ENCODE data around the gene RDX. TPM values are rescaled to one million over a fixed set of nuclear protein-coding genes. Genes with fewer than 3 reads are reported as not detected.

RDX gene
- polyA plus RNA-seq, 2 of the 4 experiments (the other 2 are of a cell fraction) = 158 to 183 TPM

GRCh38 chr11:110242746-110243145 lies 53.7 kb downstream of the RDX start:
- DNase-seq (ENCODE audit: low read depth in 1 of 2, low spot score in 1 of 2) = no peak

DNA sequence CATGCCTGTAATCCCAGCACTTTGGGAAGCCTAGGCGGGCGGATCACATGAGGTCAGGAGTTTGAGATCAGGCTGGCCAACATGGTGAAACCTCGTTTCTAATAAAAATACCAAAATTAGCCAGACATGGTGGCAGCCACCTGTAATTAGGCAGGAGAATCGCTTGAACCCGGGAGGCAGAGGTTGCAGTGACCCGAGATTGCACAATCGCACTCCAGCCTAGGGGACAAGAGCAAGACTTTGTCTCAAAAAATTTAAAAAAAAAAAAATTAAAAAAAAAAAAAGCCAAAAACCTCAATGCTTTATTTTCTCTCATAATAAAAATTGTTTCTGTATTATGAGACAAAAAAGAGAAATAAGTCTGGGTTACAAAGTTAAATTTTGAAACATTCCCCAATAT lies 54.2 kb downstream of the RDX start:
- CTCF ChIA-PET = interaction anchor here (0.9 to 1.1 kb wide), 2 partner anchors 13 to 41 kb away, joined by 3 to 4 read pairs; no protein-coding TSS in a partner anchor

More at GRCh38 chr11:110242746-110243145, 53.7 kb downstream of the RDX start:
- ChIA-PET POLR2A (interaction anchor here (0.7 kb wide), 1 partner anchor 13 kb away, joined by 6 read pairs; no protein-coding TSS in a partner anchor), CTCF (interaction anchor here (0.9 kb wide), 1 partner anchor 41 kb away, joined by 4 read pairs; no protein-coding TSS in a partner anchor)
- H3K4me1 ChIP-seq = no peaks in the 10 kb centered on the region; the same call in 2 of the 3 replicates
- no peak overlapping the region for H3K4me2 ChIP-seq
- ATAC-seq (no peak), FAIRE-seq (no peak)
- H3K9me3 ChIP-seq = no peaks in the 10 kb centered on the region
- TF ChIP-seq JUN (IDR thresholded peaks at IDR 0.05) (no peak), RARB (CRISPR knock-in tag; IDR thresholded peaks at IDR 0.05) (no peak), USF2 (IDR thresholded peaks at IDR 0.05) (no peak), RNF2 (IDR thresholded peaks at IDR 0.05; ENCODE audit: borderline replicate concordance, low read depth) (no peak)
- H3K4me3 ChIP-seq = no peak overlapping the region
- H3K27ac ChIP-seq = no peak overlapping the region

GRCh38 chr11:110235966-110236365 lies 60.4 kb downstream of the RDX start:
- no peak overlapping the region for H3K4me2 ChIP-seq
- FAIRE-seq (no peak), ATAC-seq (no peak), DNase-seq (ENCODE audit: low read depth in 1 of 2, low spot score in 1 of 2) (no peak)
- no peak overlapping the region for H3K4me3 ChIP-seq
- TF ChIP-seq GATA3 (IDR thresholded peaks at IDR 0.05; ENCODE audit: borderline replicate concordance) (no peak), ESRRA (IDR thresholded peaks at IDR 0.05; ENCODE audit: borderline replicate concordance, low read length) (no peak), HOXB13 (CRISPR knock-in tag; IDR thresholded peaks at IDR 0.05; ENCODE audit: low read depth) (no peak)
- CTCF ChIA-PET = interaction anchor here (1.2 to 1.5 kb wide), 2 partner anchors 13 to 35 kb away, joined by 4 to 6 read pairs; no protein-coding TSS in a partner anchor
- peaks cover 18% of the 10 kb centered on the region; the same call in 2 of the 3 replicates for H3K4me1 ChIP-seq
- no peak overlapping the region for H3K27ac ChIP-seq
- H3K9me3 ChIP-seq = no peaks in the 10 kb centered on the region
- POLR2A ChIA-PET = no interaction called here
- WGBS (ENCODE audit: missing lambda C conversion rate) = 89% methylated on average over 1 of the region's 1 CpG

More for the DNA sequence above, 54.2 kb downstream of the RDX start:
- POLR2A ChIA-PET = interaction anchor here (0.7 kb wide), 1 partner anchor 13 kb away, joined by 6 read pairs; no protein-coding TSS in a partner anchor
- no peak overlapping the region for H3K4me3 ChIP-seq
- DNase-seq (ENCODE audit: low read depth in 1 of 2, low spot score in 1 of 2) = no peak
- H3K9me3 ChIP-seq = no peaks in the 10 kb centered on the region
- FAIRE-seq = no peak
- no peak for TF ChIP-seq KDM1A (IDR thresholded peaks at IDR 0.05; ENCODE audit: low read depth)
- no peak for TF ChIP-seq NR3C1 (IDR thresholded peaks at IDR 0.05)
- TF ChIP-seq CEBPB (IDR thresholded peaks at IDR 0.05) = peak; percentile 24 to 44; a peak in 3 of 4 replicates
- no peak overlapping the region for H3K27ac ChIP-seq
- no peak overlapping the region for H3K4me2 ChIP-seq
- 89% methylated on average over 7 of the region's 7 CpGs for WGBS (ENCODE audit: missing lambda C conversion rate)
- ATAC-seq = no peak
- H3K4me1 ChIP-seq = no peaks in the 10 kb centered on the region; the same call in 2 of the 3 replicates

DNA sequence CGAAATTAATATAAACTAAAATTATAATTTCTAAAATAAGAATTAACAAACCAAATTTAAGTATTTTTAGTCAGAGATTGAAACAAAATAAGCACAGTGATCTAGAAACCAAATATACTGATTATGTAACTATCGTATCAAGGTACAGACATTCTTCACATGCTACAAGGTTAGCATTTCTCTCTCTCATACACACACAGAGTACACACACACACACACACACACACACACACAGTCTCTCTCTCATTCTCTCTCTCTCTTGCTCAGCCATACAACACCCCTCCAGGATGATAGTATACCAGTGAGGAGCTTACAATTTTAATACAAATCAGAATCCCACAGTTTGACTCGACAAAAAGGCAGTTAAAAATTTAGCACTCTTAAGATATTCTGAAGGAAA lies 66.0 kb downstream of the RDX start:
- TF ChIP-seq HOXB13 (CRISPR knock-in tag; IDR thresholded peaks at IDR 0.05; ENCODE audit: low read depth) (no peak), ZC3H11A (IDR thresholded peaks at IDR 0.05) (no peak), BHLHE40 (IDR thresholded peaks at IDR 0.05; ENCODE audit: low read depth, low read length) (no peak), POLR2AphosphoS2 (conservative IDR thresholded peaks at IDR 0.05; ENCODE audit: low read length) (no peak), ESRRA (IDR thresholded peaks at IDR 0.05; ENCODE audit: borderline replicate concordance, low read length) (no peak), PHF8 (IDR thresholded peaks at IDR 0.05; ENCODE audit: borderline replicate concordance, low read depth) (no peak), EHF (CRISPR knock-in tag; IDR thresholded peaks at IDR 0.05) (no peak), CBX8 (IDR thresholded peaks at IDR 0.05) (no peak), HDAC2 (IDR thresholded peaks at IDR 0.05) (no peak), ZFP36 (IDR thresholded peaks at IDR 0.05; ENCODE audit: borderline replicate concordance, partially characterized antibody) (no peak), MAFK (IDR thresholded peaks at IDR 0.05; ENCODE audit: partially characterized antibody) (no peak), HEYL (CRISPR knock-in tag; IDR thresholded peaks at IDR 0.05) (no peak), TFCP2L1 (CRISPR knock-in tag; IDR thresholded peaks at IDR 0.05) (no peak), BCL3 (IDR thresholded peaks at IDR 0.05) (no peak), POLR2A (IDR thresholded peaks at IDR 0.05; ENCODE audit: low read length) (no peak)
- DNase-seq (ENCODE audit: low read depth in 1 of 2, low spot score in 1 of 2) = no peak
- 83% methylated on average over 3 of the region's 3 CpGs for WGBS (ENCODE audit: missing lambda C conversion rate)
- H3K4me2 ChIP-seq = no peak overlapping the region
- ATAC-seq = peak in 1 of 2 experiments; percentile 27; a peak in 2 of 6 replicates
- H3K4me3 ChIP-seq = no peak overlapping the region
- no peak overlapping the region for H3K27ac ChIP-seq
- ChIA-PET POLR2A (no interaction called here), CTCF (interaction anchor here (0.7 to 1.5 kb wide), 2 partner anchors 16 to 29 kb away, joined by 3 to 7 read pairs; no protein-coding TSS in a partner anchor)
- peaks cover 26% of the 10 kb centered on the region for H3K4me1 ChIP-seq
- no peaks in the 10 kb centered on the region for H3K9me3 ChIP-seq
- no peak for FAIRE-seq

All from A549 (cell line).